K562 (cell line): ENCODE results near the gene RNPEP. TPM values are rescaled to one million over a fixed set of nuclear protein-coding genes. Genes with fewer than 3 reads are reported as not detected.
A peak's percentile ranks its signal among the peaks of the same experiment; 100 is the strongest.

Experiments
- CBX1 ChIP-seq: sonication (generic); IDR thresholded peaks from 2 replicates; pipeline ENCODE4 v1.6.1; 2016; ENCODE audit warnings: antibody characterized with exemption, low read depth, mild to moderate bottlenecking
- E2F1 ChIP-seq: sonication (generic); formaldehyde crosslinking; IDR thresholded peaks from 2 replicates; pipeline ENCODE4 v1.8.1; 2023; ENCODE audit warnings: mild to moderate bottlenecking, missing genetic modification reagents, moderate library complexity
- ETV5 ChIP-seq: sonication (generic); formaldehyde crosslinking; IDR thresholded peaks from 2 replicates; pipeline ENCODE4 v1.4.0; 2020; ENCODE audit warnings: low read depth, mild to moderate bottlenecking, missing genetic modification reagents
- FOXA3 ChIP-seq, 2 experiments: fragments of 450-650 bp in 1 of 2; sonication (generic) in 1 of 2; formaldehyde crosslinking; IDR thresholded peaks in 1 of 2; conservative IDR thresholded peaks in 1 of 2; 2 replicates each; pipeline versions ENCODE4 v1.4.0 to v1.8.0; 2020 to 2022; ENCODE audit warnings: mild to moderate bottlenecking in 2 of 2, missing genetic modification reagents in 1 of 2
- ILF3 ChIP-seq: fragments of 450-650 bp; IDR thresholded peaks from 2 replicates; pipeline ENCODE4 v1.6.1; 2018; ENCODE audit warnings: antibody characterized with exemption, mild to moderate bottlenecking, moderate library complexity, borderline replicate concordance
- MYBL2 ChIP-seq, 2 experiments: fragments of 450-650 bp in 1 of 2; sonication (generic) in 1 of 2; formaldehyde crosslinking in 1 of 2; IDR thresholded peaks; 2 replicates each; pipeline versions ENCODE4 v1.6.1 to v1.8.1; 2017 to 2022; ENCODE audit warnings: borderline replicate concordance in 1 of 2, inconsistent platforms in 1 of 2, low read depth in 1 of 2, mild to moderate bottlenecking in 1 of 2, missing genetic modification reagents in 1 of 2, moderate library complexity in 1 of 2
- NFE2L1 ChIP-seq: fragments of 450-650 bp; IDR thresholded peaks from 2 replicates; pipeline ENCODE4 v1.6.1; 2016; ENCODE audit warnings: missing genetic modification characterization, low read depth, mild to moderate bottlenecking, missing compliant biosample characterization, moderate library complexity, borderline replicate concordance
- RCOR1 ChIP-seq, 2 experiments: IDR thresholded peaks; 2 replicates each; pipeline ENCODE4 v1.6.1; 2012; ENCODE audit warnings: low read depth in 2 of 2, low read length in 2 of 2, borderline replicate concordance in 1 of 2, improper control_type of control experiment in 1 of 2
- SRSF9 ChIP-seq: fragments of 200-400 bp; formaldehyde crosslinking; IDR thresholded peaks from 2 replicates; pipeline ENCODE4 v1.6.1; 2017; ENCODE audit warnings: low read depth, low read length, borderline replicate concordance
- STAT6 ChIP-seq: sonication (generic); formaldehyde crosslinking; IDR thresholded peaks from 2 replicates; pipeline ENCODE4 v1.8.1; 2023; ENCODE audit warnings: mild to moderate bottlenecking, missing genetic modification reagents
- TAF7 ChIP-seq: fragments of 450-650 bp; IDR thresholded peaks from 2 replicates; pipeline ENCODE4 v1.6.1; 2016; ENCODE audit warnings: missing genetic modification characterization, missing compliant biosample characterization
- WHSC1 ChIP-seq: IDR thresholded peaks from one replicate; pipeline ENCODE4 v1.6.1; 2012; ENCODE audit warnings: low read length, control low read depth, inconsistent platforms
- XRCC3 ChIP-seq: fragments of 450-650 bp; IDR thresholded peaks from 2 replicates; pipeline ENCODE4 v1.6.1; 2017; ENCODE audit warnings: mild to moderate bottlenecking, moderate library complexity
- ZNF395 ChIP-seq: fragments of 200-800 bp; sonication (Bioruptor generic); IDR thresholded peaks from 2 replicates; pipeline ENCODE4 v1.6.1; 2017; ENCODE audit warnings: missing genetic modification characterization, missing compliant biosample characterization
- ZNF408 ChIP-seq: fragments of 250-450 bp; sonication (Bioruptor Pico); IDR thresholded peaks from 2 replicates; pipeline ENCODE4 v1.4.0; 2020; ENCODE audit warnings: low read depth, mild to moderate bottlenecking, moderate library complexity
- ZNF431 ChIP-seq: sonication (generic); formaldehyde crosslinking; IDR thresholded peaks from 2 replicates; pipeline ENCODE4 v1.8.0; 2022; ENCODE audit warnings: mild to moderate bottlenecking, missing genetic modification reagents
- ZNF436 ChIP-seq: fragments of 250-450, 450-650 bp; sonication (Bioruptor Pico); formaldehyde crosslinking; IDR thresholded peaks from 2 replicates; pipeline ENCODE4 v1.7.0; 2020; ENCODE audit warnings: mild to moderate bottlenecking
- ZNF764 ChIP-seq: fragments of 250-450 bp; sonication (Bioruptor Pico); IDR thresholded peaks from 2 replicates; pipeline ENCODE4 v1.4.0; 2020; ENCODE audit warnings: low read depth, mild to moderate bottlenecking, moderate library complexity
- polyA plus RNA-seq, 8 experiments: library from polyadenylated mRNA; depleted of rRNA in 4 of 8; stranded (reverse) in 5 of 8; unstranded in 3 of 8; fragments of >200 nt; fragmentation: Nextera tagmentation in 2 of 8; fragmentation: Illumina TruSeq in 1 of 8; extraction: Ambion mirVana in 2 of 8; extraction: Trizol in 1 of 8; gene quantifications; 2 replicates each; pipeline versions ENCODE4 v1.2.1 to v1.2.3, GENCODE V29; 2011 to 2014; ENCODE audit warnings: inconsistent platforms in 1 of 8, missing spikeins in 1 of 8
- total RNA-seq, 7 experiments: library from RNA; depleted of rRNA in 6 of 7; stranded (reverse); fragments of >200 nt in 6 of 7; fragmentation: Illumina TruSeq in 2 of 7; extraction: Trizol in 2 of 7; gene quantifications; 2 replicates each; pipeline versions ENCODE4 v1.2.1 to v1.2.3, GENCODE V29; 2011 to 2021; ENCODE audit warnings: low replicate concordance in 1 of 7

The RNPEP gene
- total and polyA plus RNA-seq, 9 of the 15 experiments (the other 6 are each of a cell fraction or from before 2014, with no cell fraction given), result 27.5 to 131 (median 63.4) TPM

GRCh38 chr1:201941420-201942128 is 40.9 kb upstream of the RNPEP start (continued):
- TF ChIP-seq NFE2L1 (no peak), ZNF764 (CRISPR knock-in tag) (no peak), ZNF436 (no peak), ZNF408 (no peak), MYBL2 (IDR thresholded peaks at IDR 0.05; ENCODE audit: low read depth) (no peak; the same call in 1 of the 2 replicates), MYBL2 (CRISPR knock-in tag; IDR thresholded peaks at IDR 0.05; ENCODE audit: borderline replicate concordance) (no peak), ZNF431 (CRISPR knock-in tag) (no peak), ETV5 (CRISPR knock-in tag) (no peak), TAF7 (tag) (no peak), STAT6 (CRISPR knock-in tag) (no peak), ZNF395 (CRISPR knock-in tag) (peak; percentile 84), FOXA3 (CRISPR knock-in tag; conservative IDR thresholded peaks at IDR 0.05 in 1 of 2, IDR thresholded peaks at IDR 0.05 in 1 of 2) (0 out of 4 replicates have a peak, but pooled peaks of 1 of the 2 experiments have one; percentile 47), CBX1 (peak; percentile 49; the same call in 1 of the 2 replicates), WHSC1 (no peak), E2F1 (CRISPR knock-in tag) (no peak), RCOR1 (IDR thresholded peaks at IDR 0.05; ENCODE audit: borderline replicate concordance in 1 of 2, low read depth in 2 of 2, low read length in 2 of 2) (no peak), ILF3 (no peak), SRSF9 (no peak), XRCC3 (no peak)
